ENCODE measurements around the gene CCDC9.

- TF ChIP-seq POLR2AphosphoS5 (IDR thresholded peaks at IDR 0.05; ENCODE audit: low read depth, low read length) (no peak), POLR2A (IDR thresholded peaks at IDR 0.05; ENCODE audit: low read depth, low read length) (no peak), TAF1 (IDR thresholded peaks at IDR 0.05; ENCODE audit: borderline replicate concordance, low read depth, low read length) (no peak)
Measured at GRCh38 chr19:47271949-47272348, 15.6 kb downstream of the CCDC9 start.

All from GM12892 (cell line).